Dedifferentiated amniotic fluid mesenchymal stem cell (primary cell): ENCODE data around the gene ERF.
"Not testable (repeated sequence)": the region's sequence is repeated elsewhere in the genome, so short reads cannot be mapped to it uniquely, and the experiment has no call there.

Source experiments
- DNase-seq: peaks from one replicate; pipeline ENCODE4 v3.0.0-alpha.2; 2016; ENCODE audit errors: extremely low spot score

The ERF gene

DNA sequence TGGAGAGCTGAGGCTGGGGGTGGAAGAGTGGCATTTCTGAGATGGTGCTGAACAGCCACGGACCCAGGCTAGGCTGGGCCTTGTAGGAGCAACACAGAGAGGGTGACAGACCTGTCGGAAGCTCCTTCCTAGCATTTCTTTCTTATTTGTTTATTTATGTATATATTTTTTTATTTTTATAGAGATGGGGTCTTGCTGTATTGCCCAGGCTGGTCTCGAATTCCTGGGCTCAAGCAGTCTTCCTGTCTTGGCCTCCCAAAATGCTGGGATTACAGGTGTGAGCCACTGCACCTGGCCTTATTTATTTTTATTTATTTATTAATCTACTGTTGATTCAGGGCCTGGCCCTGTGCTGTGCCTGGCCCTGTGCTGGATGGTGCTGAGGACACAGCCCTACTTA is 20.6 kb upstream of the ERF start:
- DNase-seq: no peak

DNA sequence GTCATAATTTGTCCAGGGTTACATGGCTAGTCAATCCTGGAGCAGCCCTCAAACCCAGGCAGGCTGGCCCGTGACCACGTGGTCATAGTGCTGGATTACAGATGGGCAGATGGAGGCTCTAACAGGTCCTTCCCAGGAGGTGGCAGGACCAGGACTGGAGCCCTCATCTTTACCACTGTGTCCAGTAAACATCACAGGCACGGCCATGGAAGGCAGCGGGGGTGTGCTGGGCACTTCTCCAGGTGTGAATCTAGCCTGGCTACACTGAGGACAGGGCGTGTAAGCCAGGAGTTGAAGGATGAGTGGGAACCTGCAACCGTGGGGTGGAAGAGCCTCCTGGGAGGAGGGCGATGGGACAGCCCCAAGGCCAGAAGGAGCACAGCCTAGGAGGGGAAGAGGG is 20.2 kb upstream of the ERF start:
- DNase-seq: no peak

DNA sequence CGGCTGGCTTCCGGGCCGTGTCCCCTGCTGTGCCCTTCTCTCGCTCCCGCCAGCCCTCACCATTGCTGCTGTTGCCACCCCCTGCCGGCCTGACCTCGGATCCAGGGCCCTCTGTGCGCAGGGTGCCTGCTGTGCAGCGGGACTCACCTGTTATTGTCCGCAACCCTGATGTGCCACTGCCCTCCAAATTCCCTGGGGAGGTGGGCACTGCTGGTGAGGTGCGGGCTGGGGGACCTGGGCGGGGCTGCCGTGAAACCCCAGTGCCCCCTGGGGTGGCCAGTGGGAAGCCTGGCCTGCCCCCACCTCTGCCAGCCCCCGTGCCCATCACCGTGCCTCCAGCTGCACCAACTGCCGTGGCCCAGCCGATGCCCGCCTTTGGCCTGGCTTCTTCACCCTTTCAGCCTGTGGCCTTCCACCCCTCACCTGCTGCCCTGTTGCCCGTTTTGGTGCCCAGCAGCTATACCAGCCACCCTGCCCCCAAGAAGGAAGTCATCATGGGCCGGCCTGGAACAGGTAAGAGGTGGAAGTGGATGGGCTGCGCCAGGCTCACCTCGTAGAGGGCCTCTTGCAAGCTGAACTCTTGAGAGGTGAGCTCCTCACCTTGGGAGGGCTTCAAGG is 19.2 kb upstream of the ERF start:
- DNase-seq: no peak

DNA sequence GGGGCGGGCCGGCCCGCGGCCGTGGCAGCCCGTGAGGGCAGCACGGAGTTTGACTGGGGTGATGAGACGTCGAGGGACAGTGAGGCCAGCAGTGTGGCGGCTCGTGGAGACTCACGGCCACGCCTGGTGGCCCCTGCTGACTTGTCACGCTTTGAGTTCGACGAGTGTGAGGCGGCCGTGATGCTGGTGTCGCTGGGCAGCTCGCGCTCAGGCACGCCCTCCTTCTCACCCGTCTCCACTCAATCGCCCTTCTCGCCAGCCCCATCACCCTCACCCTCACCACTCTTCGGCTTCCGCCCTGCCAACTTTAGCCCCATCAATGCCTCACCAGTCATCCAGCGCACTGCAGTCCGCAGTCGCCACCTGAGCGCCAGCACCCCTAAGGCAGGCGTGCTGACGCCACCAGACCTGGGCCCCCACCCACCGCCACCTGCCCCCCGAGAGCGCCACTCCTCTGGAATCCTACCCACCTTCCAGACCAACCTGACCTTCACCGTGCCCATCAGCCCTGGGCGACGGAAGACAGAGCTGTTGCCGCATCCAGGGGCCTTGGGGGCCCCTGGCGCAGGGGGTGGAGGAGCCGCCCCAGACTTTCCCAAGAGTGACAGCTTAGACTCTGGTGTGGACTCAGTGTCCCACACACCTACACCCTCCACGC is 18.6 kb upstream of the ERF start:
- DNase-seq: no peak

DNA sequence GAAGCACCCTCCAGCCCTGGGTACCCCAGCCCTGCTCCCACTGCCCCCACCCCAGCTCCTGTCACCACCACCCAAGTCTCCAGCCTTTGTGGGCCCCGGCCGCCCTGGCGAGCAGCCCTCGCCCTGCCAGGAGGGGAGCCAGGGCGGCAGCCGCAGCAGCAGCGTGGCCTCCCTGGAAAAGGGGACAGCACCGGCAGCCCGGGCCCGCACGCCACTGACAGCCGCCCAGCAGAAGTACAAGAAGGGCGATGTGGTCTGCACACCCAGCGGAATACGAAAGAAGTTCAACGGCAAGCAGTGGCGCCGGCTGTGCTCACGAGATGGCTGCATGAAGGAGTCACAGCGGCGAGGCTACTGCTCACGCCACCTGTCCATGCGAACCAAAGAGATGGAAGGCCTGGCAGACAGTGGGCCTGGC is 18.1 kb upstream of the ERF start:
- no peak for DNase-seq

DNA sequence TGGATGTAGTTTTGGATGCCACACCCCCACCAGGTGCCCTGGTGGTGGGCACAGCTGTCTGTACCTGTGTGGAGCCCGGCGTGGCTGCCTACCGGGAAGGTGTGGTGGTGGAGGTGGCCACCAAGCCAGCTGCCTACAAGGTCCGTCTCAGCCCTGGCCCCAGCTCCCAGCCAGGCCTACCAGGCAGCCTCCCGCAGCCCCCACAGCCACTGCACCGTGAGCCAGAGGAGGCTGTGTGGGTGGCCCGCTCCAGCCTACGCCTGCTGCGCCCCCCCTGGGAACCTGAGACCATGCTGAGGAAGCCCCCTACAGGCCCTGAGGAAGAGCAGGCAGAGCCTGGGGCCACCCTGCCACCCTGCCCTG is 17.6 kb upstream of the ERF start:
- no peak for DNase-seq

DNA sequence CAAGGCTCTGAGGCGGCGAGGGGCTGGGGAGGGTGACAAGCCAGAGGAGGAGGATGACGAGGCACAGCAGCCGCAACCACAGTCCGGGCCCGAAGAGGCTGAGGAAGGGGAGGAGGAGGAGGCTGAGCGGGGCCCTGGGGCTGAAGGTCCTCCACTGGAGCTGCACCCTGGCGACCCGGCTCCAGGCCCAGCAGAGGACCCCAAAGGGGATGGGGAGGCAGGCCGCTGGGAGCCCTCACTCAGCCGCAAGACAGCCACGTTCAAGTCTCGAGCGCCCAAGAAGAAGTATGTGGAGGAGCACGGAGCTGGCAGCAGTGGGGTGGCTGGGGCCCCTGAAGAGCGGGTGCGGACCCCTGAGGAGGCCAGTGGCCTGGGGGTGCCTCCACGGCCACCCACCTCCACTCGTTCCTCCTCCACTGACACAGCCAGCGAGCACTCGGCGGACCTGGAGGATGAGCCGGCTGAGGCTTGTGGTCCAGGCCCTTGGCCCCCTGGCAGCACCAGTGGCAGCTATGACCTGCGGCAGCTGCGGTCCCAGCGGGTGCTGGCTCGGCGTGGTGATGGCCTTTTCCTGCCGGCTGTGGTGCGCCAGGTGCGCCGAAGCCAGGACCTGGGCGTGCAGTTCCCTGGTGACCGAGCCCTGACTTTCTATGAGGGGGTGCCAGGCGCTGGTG is 17.1 kb upstream of the ERF start:
- DNase-seq: no peak

DNA sequence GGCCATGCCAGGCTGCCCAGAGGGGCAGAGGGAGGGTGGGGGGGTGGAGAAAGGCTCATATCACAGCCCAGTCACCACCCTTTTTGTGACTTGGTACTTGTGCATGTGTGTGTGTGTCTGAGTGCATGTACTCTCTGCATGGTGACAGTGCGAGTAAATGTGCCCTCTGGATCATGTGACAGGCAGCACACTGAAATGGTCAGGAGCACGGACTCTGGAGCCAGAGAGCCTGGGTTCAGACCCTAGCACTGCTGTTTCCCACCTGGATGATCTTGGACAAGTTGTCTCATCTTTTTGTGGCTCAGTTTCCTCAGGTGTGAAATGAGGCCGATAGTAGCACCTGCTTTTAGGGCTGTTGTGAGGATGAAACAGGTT is 16.1 kb upstream of the ERF start:
- DNase-seq: no peak

DNA sequence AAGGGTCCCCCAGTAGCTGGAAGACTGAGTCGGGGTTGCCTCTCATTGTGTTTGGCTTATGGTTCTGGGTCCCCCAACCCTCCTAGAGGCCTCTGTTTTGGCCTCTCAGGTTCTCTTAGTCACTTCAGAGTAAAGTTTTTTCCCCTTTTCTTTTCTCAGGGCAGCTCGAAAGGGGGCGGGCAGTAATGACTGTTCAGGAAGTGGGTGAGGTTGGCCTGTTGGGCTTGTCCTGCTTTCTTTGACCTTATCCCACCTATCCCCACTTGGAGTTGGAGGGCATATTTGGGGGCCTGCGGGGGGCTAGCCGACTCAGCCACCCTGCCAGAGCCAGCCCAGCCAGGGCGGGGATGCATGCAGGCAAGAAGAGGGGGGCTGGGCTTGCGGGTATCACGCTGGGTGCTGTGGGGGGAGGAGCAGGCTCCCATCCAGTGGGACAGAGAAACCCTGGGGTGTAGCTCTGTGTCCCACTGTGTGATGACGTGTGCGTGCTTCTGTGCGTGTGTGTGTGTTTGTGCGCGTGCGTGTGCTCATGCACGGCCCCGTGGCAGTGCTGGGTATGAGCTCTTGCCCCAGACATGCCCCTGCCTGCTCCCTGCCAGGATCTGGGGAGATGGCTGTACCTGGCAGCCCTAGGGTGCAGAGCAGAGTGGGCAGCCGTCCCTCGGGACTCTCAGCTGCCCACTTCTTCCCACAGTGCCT is 15.6 kb upstream of the ERF start:
- no peak for DNase-seq

DNA sequence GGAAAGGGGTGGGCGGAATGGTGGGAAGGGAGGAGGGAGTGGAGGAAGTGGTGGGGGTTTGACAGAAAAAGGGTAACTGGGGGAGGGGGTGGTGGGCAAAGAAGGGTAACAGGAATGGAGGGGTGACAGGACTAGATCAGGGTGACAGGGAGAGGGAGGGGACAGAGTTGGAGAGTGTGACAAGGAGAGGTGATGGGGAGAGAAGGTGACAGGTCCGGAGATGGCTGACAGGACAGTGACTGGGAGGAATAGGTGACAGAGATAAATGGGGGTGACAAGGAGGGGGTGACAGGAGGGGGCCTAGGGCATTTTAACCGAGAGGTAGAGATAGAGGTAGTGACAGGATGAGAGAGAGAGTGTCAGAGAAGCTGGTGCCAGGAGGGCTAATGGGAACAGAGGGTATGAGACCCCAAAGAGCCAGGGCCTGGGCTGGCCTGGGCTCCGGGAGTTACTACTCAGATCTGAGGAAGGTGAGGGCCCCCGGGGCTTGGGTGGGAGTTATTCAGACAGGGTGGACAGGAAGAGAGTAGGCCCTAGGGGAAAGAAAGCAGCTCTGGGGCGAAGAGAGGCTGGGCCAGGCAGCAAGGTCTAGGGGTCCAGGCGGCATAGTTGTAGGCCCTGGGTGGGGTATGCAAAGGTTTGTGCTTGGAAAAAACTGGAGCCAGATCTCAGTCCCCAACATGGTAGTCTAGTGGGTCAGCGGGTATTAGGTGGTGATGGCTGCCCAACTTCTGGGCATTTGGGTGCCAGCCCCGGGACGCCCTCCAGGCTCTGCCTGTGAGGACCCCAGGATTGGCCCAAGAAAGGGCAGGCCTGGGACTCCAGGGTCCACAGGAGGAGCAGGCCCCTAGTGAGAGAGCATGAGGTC is 14.8 kb upstream of the ERF start:
- DNase-seq: no peak

DNA sequence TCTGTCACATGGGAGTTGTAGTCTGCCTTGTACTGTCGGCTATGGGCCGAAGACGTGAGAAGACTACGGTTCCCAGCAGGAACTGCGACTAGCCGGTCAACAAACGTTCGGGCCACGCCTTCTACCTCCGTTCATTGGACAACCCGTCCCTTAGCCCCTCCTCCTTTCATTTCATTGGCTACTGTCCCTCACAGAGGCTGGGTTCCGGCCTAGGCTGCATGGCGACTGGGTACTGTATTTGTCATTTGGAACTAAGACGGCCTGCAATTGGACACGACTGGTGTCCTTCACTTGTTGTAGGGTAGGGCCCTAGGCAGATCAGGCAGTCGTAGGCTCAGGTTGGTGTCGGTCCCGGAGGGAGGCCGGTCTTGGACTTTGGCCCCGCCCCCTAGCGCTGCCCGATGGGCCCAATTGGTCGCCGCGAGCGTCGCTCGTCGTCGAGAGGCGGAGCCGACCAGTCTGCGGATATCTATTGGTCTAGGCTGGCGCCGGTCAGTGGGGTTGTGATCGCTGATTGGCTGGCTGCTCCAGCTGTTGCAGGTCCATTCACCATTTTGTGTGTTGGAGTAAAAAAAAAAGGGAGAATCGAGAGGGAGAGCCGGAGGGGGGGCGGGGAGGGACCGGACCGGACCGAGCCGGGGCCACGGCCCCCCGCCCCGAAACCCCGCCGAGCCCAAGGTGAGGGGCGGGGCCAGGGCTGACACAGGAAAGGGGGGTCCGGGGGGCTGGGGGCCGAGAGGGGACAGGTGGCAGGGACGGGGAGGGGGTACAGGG is 14.0 kb upstream of the ERF start, which contains the start of gene CIC:
Gene CIC, plus strand, starts transcription at position 549 of the 774 bp plus-strand sequence. CDS start 2,532 bp downstream, outside the sequence.
- peak; percentile 100 for DNase-seq

DNA sequence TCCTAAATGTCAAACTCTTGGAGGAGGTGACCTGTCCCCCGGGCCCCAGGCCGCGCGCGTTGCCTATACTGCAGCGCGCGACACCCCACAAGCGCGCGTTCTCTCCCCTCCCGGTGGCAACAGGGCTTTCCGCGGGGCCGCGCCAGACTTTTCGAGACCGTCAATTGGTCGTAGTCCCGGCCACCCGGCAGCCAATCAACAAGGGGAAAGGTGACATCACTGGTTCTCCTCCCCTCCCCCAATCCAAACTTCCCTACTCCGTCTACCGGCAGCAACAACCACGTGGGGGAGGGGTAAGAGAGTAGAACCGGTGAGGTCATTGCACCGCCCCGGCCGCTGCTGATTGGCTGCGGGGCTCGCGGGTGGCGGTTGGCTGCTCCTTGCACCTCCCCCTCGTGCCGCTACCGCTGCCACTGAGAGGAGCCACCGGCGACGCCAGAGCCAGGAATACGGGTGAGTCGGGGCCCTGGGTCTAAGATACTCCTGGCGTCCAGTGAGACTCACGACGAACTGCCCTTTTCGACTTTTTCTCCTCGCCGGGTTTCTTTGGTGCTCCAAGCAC is 13.3 kb upstream of the ERF start:
- DNase-seq: peak; percentile 100

DNA sequence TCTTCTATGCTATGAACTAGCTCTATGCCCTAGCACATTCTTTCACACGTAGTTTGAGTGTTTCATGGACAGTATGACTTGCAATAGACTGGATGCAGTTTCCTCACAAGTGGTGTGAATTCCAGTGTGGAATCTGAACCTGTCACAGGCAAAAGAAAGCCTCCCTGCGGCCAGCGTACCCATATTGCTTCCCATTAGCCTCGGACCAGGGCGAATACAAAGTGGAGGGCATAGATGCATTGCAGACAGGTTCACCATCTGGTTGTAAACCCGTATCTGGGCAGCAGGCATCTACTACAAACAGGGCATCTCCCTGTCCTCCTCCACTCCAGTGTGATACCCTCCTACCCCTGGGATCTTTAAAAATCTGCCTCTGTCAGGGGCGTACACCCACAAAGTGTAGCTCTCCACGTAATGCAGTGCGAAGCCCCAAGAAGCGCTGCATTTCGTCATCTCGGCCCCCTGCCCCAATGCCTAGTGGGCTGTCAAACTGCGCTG is 12.8 kb upstream of the ERF start:
- no peak for DNase-seq

DNA sequence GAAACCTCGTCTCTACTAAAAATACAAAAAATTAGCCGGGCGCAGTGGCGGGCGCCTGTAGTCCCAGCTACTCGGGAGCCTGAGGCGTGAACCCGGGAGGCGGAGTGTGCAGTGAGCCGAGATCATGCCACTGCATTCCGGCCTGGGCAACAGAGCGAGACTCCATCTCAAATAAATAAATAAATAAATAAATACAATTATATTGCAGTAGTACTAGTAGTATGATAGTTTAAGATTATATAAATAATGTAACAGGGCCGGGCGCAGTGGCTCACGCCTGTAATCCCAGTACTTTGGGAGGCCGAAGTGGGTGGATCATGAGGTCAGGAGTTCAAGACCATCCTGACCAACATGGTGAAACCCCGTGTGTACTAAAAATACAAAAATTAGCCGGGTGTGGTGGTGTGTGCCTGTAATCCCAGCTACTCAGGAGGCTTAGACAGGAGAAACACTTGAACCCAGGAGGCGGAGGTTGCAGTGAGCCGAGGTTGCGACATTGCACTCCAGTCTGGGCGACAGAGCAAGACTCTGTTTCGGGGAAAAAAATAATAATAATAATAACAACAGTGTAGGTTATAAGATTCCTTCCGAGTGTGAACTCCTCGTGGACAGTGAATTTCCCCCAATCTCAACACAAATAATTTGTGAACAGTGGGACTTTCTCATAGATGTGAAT is 12.1 kb upstream of the ERF start:
- DNase-seq: not testable (repeated sequence)

DNA sequence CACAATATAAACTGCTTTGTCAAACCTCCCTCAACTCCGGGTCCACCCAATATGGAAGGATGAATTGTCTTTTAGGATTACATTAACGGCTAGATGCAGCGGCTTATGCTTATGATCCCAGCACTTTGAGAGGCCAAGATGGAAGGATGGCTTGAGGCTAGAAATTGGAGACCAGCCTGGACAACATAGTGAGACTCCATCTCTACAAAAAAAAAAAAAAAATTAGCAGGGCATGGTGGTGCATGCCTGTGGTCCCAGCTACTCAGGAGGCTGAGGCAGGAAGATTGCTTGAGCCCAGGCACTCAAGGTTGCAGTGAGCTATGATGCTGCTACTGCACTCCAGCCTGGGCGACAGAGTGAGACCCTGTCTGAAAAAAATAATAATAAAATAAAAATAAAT is 11.2 kb upstream of the ERF start:
- DNase-seq: not testable (repeated sequence)

DNA sequence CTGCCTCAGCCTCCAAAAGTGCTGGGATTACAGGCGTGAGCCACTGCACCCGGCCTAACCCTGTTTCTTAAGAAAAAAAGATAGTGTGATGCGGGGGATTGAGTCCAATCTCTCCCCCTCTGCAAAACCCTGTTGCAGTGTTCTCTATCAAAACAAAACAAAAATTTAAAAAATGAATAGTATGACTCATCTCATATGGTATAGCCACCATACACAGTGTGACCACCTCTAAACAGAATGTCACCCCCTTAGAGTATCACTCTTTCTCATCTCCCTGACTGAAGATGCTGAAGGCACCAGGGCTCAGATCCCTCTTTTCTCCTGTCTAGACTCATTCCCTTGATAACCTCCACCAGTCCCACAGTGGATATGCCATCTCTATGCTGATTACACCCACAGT is 6.8 kb upstream of the ERF start:
- DNase-seq: no peak

DNA sequence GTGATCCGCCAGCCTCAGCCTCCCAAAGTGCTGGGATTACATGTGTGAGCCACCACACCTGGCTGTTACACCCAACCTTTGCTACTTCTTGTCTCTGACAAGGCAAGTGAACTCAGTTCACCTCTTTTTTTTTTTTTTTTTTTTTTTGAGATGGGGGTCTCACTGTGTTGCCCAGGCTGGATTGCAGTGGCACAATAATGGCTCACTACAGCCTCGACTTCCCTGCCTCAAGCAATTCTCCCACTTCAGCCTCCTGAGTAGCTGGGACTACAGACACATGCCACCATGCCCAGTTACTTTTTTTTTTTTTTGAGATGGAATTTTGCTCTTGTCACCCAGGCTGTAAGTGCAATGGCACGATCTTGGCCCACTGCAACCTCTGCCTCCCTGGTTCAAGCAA is 2.9 kb upstream of the ERF start:
- not testable (repeated sequence) for DNase-seq

DNA sequence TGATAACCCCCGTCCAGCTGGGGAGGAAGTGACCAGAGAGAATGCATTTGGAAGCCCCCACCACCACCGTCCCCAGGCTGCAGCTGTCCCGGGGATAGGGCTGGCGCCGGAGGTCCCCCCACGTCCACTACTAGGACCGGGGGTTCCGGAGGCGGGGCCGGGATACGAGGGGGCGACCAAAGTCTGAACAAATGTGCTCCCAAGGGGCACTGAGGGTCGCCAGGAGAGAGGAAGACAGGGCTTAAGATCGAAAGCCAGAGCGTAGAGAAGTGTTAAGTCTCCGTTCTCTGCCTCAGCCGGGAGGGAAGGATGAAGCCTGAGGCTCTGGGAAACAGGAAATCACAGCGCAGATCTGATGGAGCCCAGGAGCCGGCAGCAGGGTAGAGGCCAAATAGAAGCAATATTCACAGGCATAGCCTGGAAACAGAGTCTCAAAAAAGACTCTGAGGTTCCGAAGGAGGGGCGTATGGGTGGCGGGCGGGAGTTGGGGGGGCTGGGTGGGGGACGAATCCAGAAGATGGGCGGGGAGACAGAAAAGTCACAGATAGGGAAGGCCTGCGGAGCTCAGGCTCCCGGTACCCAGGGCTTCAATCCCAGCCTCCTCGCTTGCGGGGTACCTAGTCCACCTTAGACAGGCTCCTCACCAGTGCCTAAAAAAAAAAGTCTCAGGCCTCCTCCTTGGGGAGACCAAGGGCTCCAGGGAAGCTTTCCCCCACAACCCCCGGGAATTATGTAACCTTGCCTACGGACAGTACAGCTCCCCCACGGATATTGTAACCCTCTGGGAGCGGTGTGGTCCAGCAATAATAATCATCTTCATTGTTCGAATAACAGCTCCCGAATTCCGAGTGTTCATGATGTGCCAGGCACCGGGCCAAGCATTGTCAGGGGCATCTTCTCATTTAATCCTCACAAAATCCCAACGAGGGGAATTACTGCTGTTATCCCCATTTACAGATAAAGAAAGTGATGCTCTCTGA is 1.1 kb upstream of the ERF start:
- DNase-seq: no peak
